ENCODE results near the gene CDHR4. TPM values are rescaled to one million over a fixed set of nuclear protein-coding genes. Genes with fewer than 3 reads are reported as not detected.

CDHR4 gene
- total RNA-seq, 1 experiment from 2014 or later, result 0.17 TPM

- ChIA-PET POLR2A (no interaction called here), CTCF (no interaction called here)
- Mint-ChIP-seq H3K27me3 (ENCODE audit: low read depth) (no peaks in the 10 kb centered on the region), H3K9me3 (no peaks in the 10 kb centered on the region), H3K4me3 (no peak overlapping the region), H3K27ac (no peak overlapping the region), H3K36me3 (no peaks in the 10 kb centered on the region; the same call in 1 of the 2 replicates), H3K4me1 (no peaks in the 10 kb centered on the region)
- no peak for DNase-seq (ENCODE audit: low spot score)
- TF ChIP-seq AR (CRISPR knock-in tag; IDR thresholded peaks at IDR 0.05) (no peak), ZNF121 (CRISPR knock-in tag; IDR thresholded peaks at IDR 0.05) (0 out of 2 replicates have a peak, but pooled peaks have one; percentile 36)
- no peak for ATAC-seq
Measured at GRCh38 chr3:49763981-49764380, 35.7 kb downstream of the CDHR4 start.

GRCh38 chr3:49761661-49762060, 38.0 kb downstream of the CDHR4 start:
- Mint-ChIP-seq H3K4me1 (no peaks in the 10 kb centered on the region), H3K9me3 (no peaks in the 10 kb centered on the region), H3K27me3 (ENCODE audit: low read depth) (no peaks in the 10 kb centered on the region), H3K36me3 (no peaks in the 10 kb centered on the region; the same call in 1 of the 2 replicates), H3K4me3 (no peak overlapping the region), H3K27ac (no peak overlapping the region)
- DNase-seq (ENCODE audit: low spot score) (no peak), ATAC-seq (no peak)
- CTCF ChIA-PET, result interaction anchor here (1.6 kb wide), 1 partner anchor 149 kb away, joined by 3 read pairs; no protein-coding TSS in a partner anchor
- TF ChIP-seq AR (CRISPR knock-in tag; IDR thresholded peaks at IDR 0.05) (no peak), ZMAT4 (CRISPR knock-in tag; IDR thresholded peaks at IDR 0.05) (no peak), TEAD1 (CRISPR knock-in tag; IDR thresholded peaks at IDR 0.05) (no peak), RORB (CRISPR knock-in tag; IDR thresholded peaks at IDR 0.05) (no peak), IRF2 (CRISPR knock-in tag; IDR thresholded peaks at IDR 0.05; ENCODE audit: borderline replicate concordance, low read depth) (no peak), ERG (CRISPR knock-in tag; IDR thresholded peaks at IDR 0.05) (no peak), ATF3 (CRISPR knock-in tag; conservative IDR thresholded peaks at IDR 0.05) (no peak)
- POLR2A ChIA-PET, result no interaction called here

- H3K36me3 Mint-ChIP-seq, result no peaks in the 10 kb centered on the region; the same call in 1 of the 2 replicates
- ATAC-seq (no peak), DNase-seq (ENCODE audit: low spot score) (no peak)
- H3K4me1 Mint-ChIP-seq, result peaks cover 5% of the 10 kb centered on the region
- ChIA-PET POLR2A (interaction anchor here (0.6 kb wide), 1 partner anchor 1829 kb away, joined by 3 read pairs; no protein-coding TSS in a partner anchor), CTCF (no interaction called here)
- H3K27me3 Mint-ChIP-seq (ENCODE audit: low read depth), result no peaks in the 10 kb centered on the region
- no peaks in the 10 kb centered on the region for H3K9me3 Mint-ChIP-seq
- H3K27ac Mint-ChIP-seq, result 0 out of 2 replicates have a peak overlapping the region, but pooled peaks have one; percentile 11
- no peak for TF ChIP-seq PRRX2 (CRISPR knock-in tag; IDR thresholded peaks at IDR 0.05)
- TF ChIP-seq USF1 (CRISPR knock-in tag; IDR thresholded peaks at IDR 0.05), result no peak
- TF ChIP-seq ZNF232 (CRISPR knock-in tag; IDR thresholded peaks at IDR 0.05), result no peak
- TF ChIP-seq ARID4B (CRISPR knock-in tag; IDR thresholded peaks at IDR 0.05; ENCODE audit: borderline replicate concordance), result no peak
- TF ChIP-seq ZBTB21 (CRISPR knock-in tag; IDR thresholded peaks at IDR 0.05; ENCODE audit: borderline replicate concordance), result no peak
- no peak overlapping the region for H3K4me3 Mint-ChIP-seq
Measured at GRCh38 chr3:49759226-49759625, 40.4 kb downstream of the CDHR4 start.
